ENCODE measurements around the gene TTLL11. TPM values are rescaled to one million over a fixed set of nuclear protein-coding genes. Genes with fewer than 3 reads are reported as not detected.

Gene TTLL11
- total RNA-seq, 1 experiment from 2014 or later, result 7.1 TPM

GRCh38 chr9:122110100-122110833 is 17.2 kb upstream of the TTLL11 start:
- DNase-seq (ENCODE audit: low read depth), result no peak

- DNase-seq (ENCODE audit: low read depth), result no peak
These were observed 16.1 kb upstream of the TTLL11 start for GRCh38 chr9:122109035-122109813.

DNA sequence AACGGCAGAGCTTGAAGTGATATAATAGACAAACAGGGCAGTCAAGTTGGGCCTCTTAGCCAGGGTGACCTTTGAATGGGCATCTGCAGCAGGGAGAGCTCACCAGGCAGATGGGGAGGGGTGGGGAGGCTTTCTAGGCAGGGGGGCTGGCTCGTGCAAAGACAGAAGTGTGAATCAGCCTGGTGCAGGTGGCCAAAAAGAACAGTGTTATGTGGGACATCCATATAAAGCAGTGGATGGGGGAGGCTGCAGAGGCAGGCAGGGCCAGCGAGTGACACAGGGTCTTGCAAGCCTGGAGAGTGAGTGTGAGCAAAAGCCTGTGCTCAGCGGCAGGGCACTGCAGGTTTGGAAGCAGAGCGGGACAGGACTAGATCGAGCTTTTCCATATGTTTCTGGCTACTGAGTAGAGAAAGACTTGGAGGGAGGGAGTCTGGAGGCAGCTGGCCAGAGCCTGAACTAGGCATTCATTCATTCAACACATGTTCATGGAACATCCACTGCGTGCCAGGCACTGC is 14.2 kb upstream of the TTLL11 start:
- no peak for DNase-seq (ENCODE audit: low read depth)

DNA sequence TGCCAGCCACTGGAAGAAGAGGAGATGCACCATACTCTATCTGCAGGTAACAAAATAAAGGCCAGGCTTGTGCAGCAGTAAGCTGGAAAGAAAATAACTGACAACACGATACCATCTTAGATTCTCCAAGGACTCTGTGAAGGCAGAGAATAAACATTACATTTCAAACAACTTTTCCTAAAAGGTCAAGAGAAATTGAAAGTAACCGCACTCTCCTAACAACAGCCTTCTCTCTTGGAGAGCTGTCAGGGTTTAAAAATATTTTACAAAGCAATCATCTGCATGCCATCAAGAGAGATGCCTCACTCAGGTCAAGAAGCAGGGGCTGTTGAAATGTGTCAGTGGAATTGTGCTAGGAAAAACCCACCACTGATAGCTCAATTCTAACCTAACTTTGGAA is 13.5 kb upstream of the TTLL11 start:
- no peak for DNase-seq (ENCODE audit: low read depth)

GRCh38 chr9:122103985-122104384 is 10.9 kb upstream of the TTLL11 start:
- DNase-seq (ENCODE audit: low read depth), result no peak

DNA sequence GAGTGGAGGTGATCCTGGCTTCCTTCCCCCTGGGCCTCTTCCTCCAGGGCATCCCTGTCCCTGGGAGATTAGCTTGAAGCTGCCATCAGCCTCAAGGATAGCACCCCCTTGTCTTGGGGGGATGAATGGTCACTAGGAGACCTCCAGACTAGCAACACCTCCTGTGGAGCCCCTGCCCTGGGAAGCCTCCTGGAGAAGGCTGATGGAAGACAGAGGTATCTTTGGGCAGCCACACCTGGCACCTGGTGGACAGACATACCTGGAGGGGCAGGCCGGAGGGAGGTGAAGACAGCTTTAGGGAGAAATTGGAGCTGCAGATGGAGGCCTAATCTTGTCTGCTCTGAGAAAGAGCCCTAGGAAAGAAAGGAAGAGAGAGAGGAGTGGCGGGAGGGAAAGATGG is 9.0 kb upstream of the TTLL11 start:
- no peak for DNase-seq (ENCODE audit: low read depth)

GRCh38 chr9:122100756-122101155 is 7.6 kb upstream of the TTLL11 start:
- DNase-seq (ENCODE audit: low read depth), result no peak

GRCh38 chr9:122099271-122099869 is 6.3 kb upstream of the TTLL11 start:
- DNase-seq (ENCODE audit: low read depth), result peak; percentile 64

- no peak for DNase-seq (ENCODE audit: low read depth)
These were observed 4.7 kb upstream of the TTLL11 start for GRCh38 chr9:122097679-122098315.

DNA sequence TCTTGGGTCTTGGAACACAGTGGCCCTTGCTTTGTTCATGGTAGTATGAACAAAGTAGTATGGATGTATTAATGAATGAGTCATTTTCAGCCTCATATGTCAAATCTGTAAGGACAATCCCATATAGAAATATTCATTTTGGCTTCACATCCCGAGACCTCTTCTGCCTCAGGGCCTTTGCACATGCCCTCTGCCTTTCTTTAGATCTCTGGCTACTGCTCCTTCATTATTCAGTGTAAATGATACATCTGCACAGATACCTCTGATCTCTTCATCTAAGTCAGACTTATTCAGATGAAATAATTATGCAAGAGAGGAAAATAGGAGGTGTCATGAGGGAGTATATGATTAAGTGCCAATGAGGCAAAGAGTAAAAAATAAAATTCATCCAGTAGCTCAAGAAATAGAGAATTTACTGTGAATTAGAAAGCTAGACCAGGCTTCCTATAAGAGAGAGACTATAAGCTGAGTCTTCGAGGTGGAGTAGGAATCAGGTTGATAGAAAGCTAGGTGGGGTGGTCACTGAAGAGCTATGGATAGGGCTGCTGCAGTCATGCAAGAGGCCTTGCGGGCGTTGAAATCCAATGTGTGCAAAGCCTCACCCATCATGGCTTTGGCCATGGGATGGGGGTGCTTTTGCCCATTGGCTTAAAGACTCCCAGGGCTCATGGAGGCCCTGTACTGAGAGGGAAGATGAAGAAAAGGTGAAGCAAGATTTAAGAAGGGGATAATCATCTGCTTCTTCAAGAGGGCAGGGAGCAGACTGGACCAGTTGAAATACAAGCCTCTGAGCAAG is 3.7 kb upstream of the TTLL11 start:
- DNase-seq (ENCODE audit: low read depth), result no peak

DNA sequence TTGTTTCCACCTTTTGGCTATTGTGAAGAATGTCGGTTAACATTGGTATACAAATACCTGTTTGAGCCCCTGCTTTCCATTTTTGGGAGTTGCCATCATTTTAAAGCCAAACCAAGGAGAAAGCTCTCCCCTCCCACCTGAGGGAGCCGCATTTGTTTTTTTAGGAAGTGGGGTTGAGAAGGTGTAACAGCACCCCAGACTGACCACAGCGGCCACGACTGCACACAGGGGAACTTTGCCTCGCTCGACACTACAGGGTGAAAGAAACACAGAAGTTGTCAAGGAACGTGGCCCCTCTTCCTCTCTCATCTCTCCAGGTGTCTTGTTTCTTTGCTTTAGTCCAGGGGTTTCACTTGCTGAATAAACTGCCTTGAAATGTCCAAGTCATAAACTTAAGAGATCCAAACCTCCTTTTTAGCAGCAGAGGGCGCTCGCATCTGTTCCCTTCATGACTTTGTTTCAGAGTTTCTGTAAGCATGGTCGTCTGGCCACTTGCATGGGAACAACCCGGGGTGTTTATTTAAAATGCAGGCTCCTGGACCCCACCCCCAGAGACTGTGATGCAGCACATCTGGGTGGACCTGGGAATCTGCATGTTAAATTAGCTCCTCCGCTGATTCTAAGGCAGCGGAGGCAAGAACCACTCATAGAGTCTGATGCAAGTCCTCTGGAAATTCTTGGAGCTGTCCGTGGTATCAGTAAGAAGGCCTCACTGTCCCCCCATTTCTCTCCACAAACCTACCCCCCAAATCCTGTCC is 2.1 kb upstream of the TTLL11 start:
- peak; percentile 47 for DNase-seq (ENCODE audit: low read depth)

- no peak for DNase-seq (ENCODE audit: low read depth)
These were observed 1.2 kb downstream of the TTLL11 start for GRCh38 chr9:122091682-122092592.

DNA sequence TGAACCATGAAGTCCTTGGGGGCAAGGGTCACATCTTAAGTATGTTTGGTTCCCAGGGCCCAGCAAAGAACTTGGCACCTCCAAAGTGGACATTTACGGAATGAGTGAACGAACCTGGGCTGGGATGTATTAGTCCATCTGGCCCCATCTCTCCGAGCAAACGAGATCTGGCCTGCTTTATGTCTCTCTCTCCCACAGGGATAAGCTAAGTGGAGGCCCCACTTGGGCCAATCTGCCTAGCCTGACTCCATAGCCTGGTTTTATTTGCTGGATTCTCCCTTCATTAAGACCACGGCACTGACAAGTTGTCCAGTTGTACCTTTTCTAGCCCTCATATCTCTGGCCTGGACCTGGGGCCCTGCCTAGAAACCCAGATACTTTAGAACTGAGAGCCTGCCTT is 2.1 kb downstream of the TTLL11 start:
- no peak for DNase-seq (ENCODE audit: low read depth)

DNA sequence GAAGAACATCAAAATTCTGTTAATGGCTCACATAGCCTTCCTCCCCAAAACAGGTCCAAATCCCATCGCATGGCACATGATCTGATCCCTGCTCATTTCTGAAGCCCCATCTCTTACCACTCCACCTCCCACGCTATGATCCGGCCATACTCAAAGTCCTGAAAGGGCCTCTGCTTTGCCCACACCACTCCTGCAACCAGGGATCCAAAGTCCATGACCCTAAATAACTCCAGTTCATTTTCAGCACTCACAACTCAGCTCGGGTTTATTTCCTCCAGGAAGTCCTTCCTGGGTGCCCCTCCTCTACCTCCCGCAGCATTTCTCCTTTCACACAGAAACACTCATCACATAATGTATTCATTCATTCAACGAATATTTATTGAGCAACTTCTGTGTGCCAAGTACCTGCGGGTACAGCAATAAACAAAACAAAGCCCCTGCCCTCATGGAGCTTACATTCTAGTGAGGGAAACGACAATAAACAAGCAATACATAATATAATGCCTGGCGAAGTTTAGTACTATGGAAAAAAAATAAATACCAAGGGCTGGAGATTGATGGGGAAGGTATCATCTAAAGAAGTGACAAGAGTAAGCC is 2.7 kb downstream of the TTLL11 start:
- DNase-seq (ENCODE audit: low read depth), result no peak

- no peak for DNase-seq (ENCODE audit: low read depth)
These were observed 4.0 kb downstream of the TTLL11 start for GRCh38 chr9:122088880-122089706.

- DNase-seq (ENCODE audit: low read depth), result peak; percentile 48
These were observed 5.5 kb downstream of the TTLL11 start for GRCh38 chr9:122087406-122088200.

GRCh38 chr9:122086873-122087272 is 6.2 kb downstream of the TTLL11 start:
- no peak for DNase-seq (ENCODE audit: low read depth)

All from HT1080 (cell line).